ENCODE measurements around the gene NCS1.
"Not testable (repeated sequence)": the region's sequence is repeated elsewhere in the genome, so short reads cannot be mapped to it uniquely, and the experiment has no call there.

The NCS1 gene

DNA sequence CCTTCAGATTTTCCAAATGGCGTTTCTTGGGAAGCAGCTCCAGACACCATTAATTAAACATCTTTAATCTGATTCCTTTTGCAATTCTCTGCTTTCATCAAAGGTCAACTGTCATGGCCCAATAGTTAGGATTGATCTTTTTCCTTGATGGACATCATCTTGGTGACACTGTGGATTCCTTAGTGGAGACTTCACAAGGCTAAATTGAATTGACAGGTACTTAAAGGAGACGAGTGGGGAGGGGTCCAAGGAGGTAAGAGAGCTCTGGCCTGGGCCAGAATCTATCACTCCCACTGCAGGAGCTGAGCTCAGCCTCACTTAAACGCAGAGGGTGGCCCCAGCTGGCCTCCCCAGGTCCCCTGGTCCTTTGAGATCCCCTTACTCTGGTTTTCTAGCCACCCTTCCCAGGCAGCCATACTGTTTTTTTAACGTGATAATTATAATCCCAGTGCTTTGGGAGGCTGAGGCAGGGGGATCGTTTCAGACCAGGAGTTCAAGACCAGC lies 83.5 kb downstream of the NCS1 start:
- Histone ChIP-seq H4K20me1 (ENCODE audit: control insufficient read depth, insufficient read depth, low read depth, low read length) (no peaks in the 10 kb centered on the region), H3K36me3 (ENCODE audit: control insufficient read depth, low read length) (no peaks in the 10 kb centered on the region), H3K4me3 (ENCODE audit: low read length) (no peak overlapping the region), H3K9me3 (ENCODE audit: control insufficient read depth, insufficient read depth, low read length) (no peaks in the 10 kb centered on the region), H3K27ac (ENCODE audit: low read depth, low read length) (no peak overlapping the region), H3K4me1 (ENCODE audit: control insufficient read depth, low read length) (no peaks in the 10 kb centered on the region), H3K27me3 (ENCODE audit: control insufficient read depth, low read length) (peaks cover 5% of the 10 kb centered on the region), H3K9me2 (replicated peaks; ENCODE audit: control insufficient read depth, low read length) (no peaks in the 10 kb centered on the region), H3K79me2 (ENCODE audit: control insufficient read depth, low read length) (no peaks in the 10 kb centered on the region), H3F3A (ENCODE audit: control insufficient read depth, insufficient read depth) (no peaks in the 10 kb centered on the region), H3K4me2 (ENCODE audit: low read length) (no peak overlapping the region)
- TF ChIP-seq, protein P1, sequence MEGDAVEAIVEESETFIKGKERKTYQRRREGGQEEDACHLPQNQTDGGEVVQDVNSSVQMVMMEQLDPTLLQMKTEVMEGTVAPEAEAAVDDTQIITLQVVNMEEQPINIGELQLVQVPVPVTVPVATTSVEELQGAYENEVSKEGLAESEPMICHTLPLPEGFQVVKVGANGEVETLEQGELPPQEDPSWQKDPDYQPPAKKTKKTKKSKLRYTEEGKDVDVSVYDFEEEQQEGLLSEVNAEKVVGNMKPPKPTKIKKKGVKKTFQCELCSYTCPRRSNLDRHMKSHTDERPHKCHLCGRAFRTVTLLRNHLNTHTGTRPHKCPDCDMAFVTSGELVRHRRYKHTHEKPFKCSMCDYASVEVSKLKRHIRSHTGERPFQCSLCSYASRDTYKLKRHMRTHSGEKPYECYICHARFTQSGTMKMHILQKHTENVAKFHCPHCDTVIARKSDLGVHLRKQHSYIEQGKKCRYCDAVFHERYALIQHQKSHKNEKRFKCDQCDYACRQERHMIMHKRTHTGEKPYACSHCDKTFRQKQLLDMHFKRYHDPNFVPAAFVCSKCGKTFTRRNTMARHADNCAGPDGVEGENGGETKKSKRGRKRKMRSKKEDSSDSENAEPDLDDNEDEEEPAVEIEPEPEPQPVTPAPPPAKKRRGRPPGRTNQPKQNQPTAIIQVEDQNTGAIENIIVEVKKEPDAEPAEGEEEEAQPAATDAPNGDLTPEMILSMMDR (IDR thresholded peaks at IDR 0.05; ENCODE audit: low read depth, low read length, poor library complexity, severe bottlenecking), result no peak
- no peak for TF ChIP-seq EZH2phosphoT487 (IDR thresholded peaks at IDR 0.05; ENCODE audit: borderline replicate concordance, low read length)

DNA sequence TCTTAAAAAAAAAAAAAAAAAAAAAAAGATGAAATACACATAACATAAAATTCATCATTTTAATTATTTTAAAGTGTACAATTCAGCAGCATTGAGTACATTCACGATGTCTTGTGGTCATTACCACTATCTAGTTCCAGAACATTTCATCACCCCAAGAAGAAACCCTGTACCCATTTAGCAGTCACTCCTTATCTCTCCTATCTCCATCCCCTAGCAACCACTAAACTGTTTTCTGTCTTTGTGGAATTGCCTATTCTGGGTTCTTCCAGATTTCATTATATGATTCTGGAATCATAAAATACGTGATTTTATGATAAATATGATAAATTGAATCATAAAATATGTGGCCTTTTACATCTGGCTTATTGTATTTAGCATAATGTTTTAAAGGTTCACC lies 84.4 kb downstream of the NCS1 start:
- H3K4me3 ChIP-seq (ENCODE audit: low read length), result no peak overlapping the region
- no peak overlapping the region for H3K4me2 ChIP-seq (ENCODE audit: low read length)
- H3F3A ChIP-seq (ENCODE audit: control insufficient read depth, insufficient read depth), result no peaks in the 10 kb centered on the region
- TF ChIP-seq EZH2phosphoT487 (IDR thresholded peaks at IDR 0.05; ENCODE audit: borderline replicate concordance, low read length), result no peak
- TF ChIP-seq, protein P1 (IDR thresholded peaks at IDR 0.05; ENCODE audit: low read depth, low read length, poor library complexity, severe bottlenecking), result no peak
- H3K27me3 ChIP-seq (ENCODE audit: control insufficient read depth, low read length), result peaks cover 5% of the 10 kb centered on the region
- no peaks in the 10 kb centered on the region for H3K9me3 ChIP-seq (ENCODE audit: control insufficient read depth, insufficient read depth, low read length)
- no peak overlapping the region for H3K27ac ChIP-seq (ENCODE audit: low read depth, low read length)
- no peaks in the 10 kb centered on the region for H3K4me1 ChIP-seq (ENCODE audit: control insufficient read depth, low read length)
- no peaks in the 10 kb centered on the region for H4K20me1 ChIP-seq (ENCODE audit: control insufficient read depth, insufficient read depth, low read depth, low read length)
- no peaks in the 10 kb centered on the region for H3K79me2 ChIP-seq (ENCODE audit: control insufficient read depth, low read length)
- H3K9me2 ChIP-seq (replicated peaks; ENCODE audit: control insufficient read depth, low read length), result no peaks in the 10 kb centered on the region
- H3K36me3 ChIP-seq (ENCODE audit: control insufficient read depth, low read length), result no peaks in the 10 kb centered on the region

DNA sequence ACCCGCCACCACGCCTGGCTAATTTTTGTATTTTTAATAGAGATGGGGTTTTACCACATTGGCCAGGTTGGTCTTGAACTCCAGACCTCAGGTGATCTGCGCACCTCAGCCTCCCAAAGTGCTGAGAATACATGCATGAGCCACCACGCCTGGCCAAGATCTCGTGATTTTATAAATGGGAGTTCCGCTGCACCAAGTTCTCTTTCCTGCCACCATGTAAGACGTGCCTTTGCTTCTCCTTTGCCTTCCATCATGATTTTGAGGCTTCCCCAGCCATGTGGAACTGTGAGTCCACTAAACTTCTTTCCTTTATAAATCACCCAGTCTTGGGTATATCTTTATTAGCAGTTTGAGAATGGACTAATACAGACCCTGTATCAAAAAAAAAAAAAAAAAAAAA lies 85.9 kb downstream of the NCS1 start:
- H3K4me1 ChIP-seq (ENCODE audit: control insufficient read depth, low read length); H3K79me2 ChIP-seq (ENCODE audit: control insufficient read depth, low read length); H3F3A ChIP-seq (ENCODE audit: control insufficient read depth, insufficient read depth): not testable (repeated sequence)

DNA sequence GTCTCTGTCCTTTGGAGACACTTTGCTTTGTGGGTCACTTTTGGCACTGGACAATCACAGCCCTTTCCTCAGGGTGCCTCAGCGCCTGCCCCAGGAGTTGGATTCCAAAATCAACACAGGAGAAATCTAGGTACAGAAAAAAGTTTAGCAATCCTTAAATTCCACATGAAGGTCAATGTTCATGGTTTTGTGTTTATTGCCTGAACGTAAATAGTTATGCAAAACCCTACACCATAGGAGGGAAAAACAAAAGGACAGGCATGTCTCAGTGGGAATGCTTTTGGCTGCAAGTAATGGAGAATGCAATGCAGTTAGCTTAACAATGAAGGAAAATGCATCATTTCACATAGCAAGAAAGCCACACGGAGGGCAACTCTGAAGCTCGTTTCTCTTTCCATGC lies 86.8 kb downstream of the NCS1 start:
- peaks cover 18% of the 10 kb centered on the region for H3K27me3 ChIP-seq (ENCODE audit: control insufficient read depth, low read length)
- H3K4me2 ChIP-seq (ENCODE audit: low read length), result no peak overlapping the region
- H3K9me2 ChIP-seq (replicated peaks; ENCODE audit: control insufficient read depth, low read length), result no peaks in the 10 kb centered on the region
- H4K20me1 ChIP-seq (ENCODE audit: control insufficient read depth, insufficient read depth, low read depth, low read length), result no peaks in the 10 kb centered on the region
- no peaks in the 10 kb centered on the region for H3K4me1 ChIP-seq (ENCODE audit: control insufficient read depth, low read length)
- no peaks in the 10 kb centered on the region for H3K79me2 ChIP-seq (ENCODE audit: control insufficient read depth, low read length)
- H3K4me3 ChIP-seq (ENCODE audit: low read length), result no peak overlapping the region
- TF ChIP-seq EZH2phosphoT487 (IDR thresholded peaks at IDR 0.05; ENCODE audit: borderline replicate concordance, low read length), result no peak
- TF ChIP-seq, protein P1 (IDR thresholded peaks at IDR 0.05; ENCODE audit: low read depth, low read length, poor library complexity, severe bottlenecking), result no peak
- no peak overlapping the region for H3K27ac ChIP-seq (ENCODE audit: low read depth, low read length)
- H3F3A ChIP-seq (ENCODE audit: control insufficient read depth, insufficient read depth), result no peaks in the 10 kb centered on the region
- no peaks in the 10 kb centered on the region for H3K36me3 ChIP-seq (ENCODE audit: control insufficient read depth, low read length)
- H3K9me3 ChIP-seq (ENCODE audit: control insufficient read depth, insufficient read depth, low read length), result no peaks in the 10 kb centered on the region

More for the DNA sequence above, 85.9 kb downstream of the NCS1 start:
- H3K27ac ChIP-seq (ENCODE audit: low read depth, low read length); H3K36me3 ChIP-seq (ENCODE audit: control insufficient read depth, low read length); H4K20me1 ChIP-seq (ENCODE audit: control insufficient read depth, insufficient read depth, low read depth, low read length); H3K9me3 ChIP-seq (ENCODE audit: control insufficient read depth, insufficient read depth, low read length); H3K4me2 ChIP-seq (ENCODE audit: low read length); H3K4me3 ChIP-seq (ENCODE audit: low read length); H3K9me2 ChIP-seq (replicated peaks; ENCODE audit: control insufficient read depth, low read length); H3K27me3 ChIP-seq (ENCODE audit: control insufficient read depth, low read length): not testable (repeated sequence)

Measured in DOHH2 (cell line).